Fibroblast of skin of scalp (primary cell): ENCODE results near the gene FBXL3.
"Not testable (repeated sequence)": the region's sequence is repeated elsewhere in the genome, so short reads cannot be mapped to it uniquely, and the experiment has no call there.

ENCODE experiments used
- DNase-seq: peaks from one replicate; pipeline ENCODE4 v3.0.0-alpha.2; 2013

The FBXL3 gene

GRCh38 chr13:77026255-77026860 lies 601 bp downstream of the FBXL3 start:
- peak; percentile 64 for DNase-seq

GRCh38 chr13:77022341-77022740 lies 4.6 kb downstream of the FBXL3 start:
- DNase-seq, result peak; percentile 49

- DNase-seq, result no peak
These were observed 7.2 kb downstream of the FBXL3 start for GRCh38 chr13:77019756-77020155.

DNA sequence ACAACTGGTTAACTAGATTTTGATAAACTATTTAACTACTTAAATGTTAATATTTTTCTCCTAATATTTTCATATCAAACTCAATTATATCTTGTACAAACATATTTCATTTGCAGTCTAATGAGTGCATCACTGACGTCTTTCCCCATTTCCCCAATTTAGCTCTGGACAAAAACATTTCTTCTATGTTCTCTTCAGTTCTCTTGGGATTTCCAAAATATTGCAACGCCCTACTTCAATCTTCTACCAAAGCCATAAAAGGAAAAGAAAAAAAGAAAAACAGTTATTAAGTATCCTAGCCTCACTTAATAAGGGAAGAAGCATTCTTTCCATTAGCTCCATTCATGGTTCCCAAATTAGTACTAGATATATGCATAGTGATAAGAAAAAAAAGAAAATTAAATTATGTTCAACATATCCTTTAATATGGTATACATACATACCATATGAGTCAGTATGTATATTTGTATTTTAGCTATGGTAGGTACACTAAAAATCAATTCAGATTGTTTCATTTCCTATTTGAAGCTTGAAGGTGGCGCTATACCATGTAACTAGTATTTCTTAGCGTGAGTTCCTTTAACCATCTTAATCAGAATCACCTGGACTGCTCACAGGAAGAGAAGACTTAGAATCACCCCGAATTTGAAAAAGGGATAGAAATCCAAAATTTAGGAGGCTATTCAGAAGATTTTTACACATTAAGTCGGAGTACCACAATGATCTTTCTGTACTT lies 9.9 kb downstream of the FBXL3 start:
- DNase-seq, result no peak

GRCh38 chr13:77016251-77016812 lies 10.6 kb downstream of the FBXL3 start:
- no peak for DNase-seq

DNA sequence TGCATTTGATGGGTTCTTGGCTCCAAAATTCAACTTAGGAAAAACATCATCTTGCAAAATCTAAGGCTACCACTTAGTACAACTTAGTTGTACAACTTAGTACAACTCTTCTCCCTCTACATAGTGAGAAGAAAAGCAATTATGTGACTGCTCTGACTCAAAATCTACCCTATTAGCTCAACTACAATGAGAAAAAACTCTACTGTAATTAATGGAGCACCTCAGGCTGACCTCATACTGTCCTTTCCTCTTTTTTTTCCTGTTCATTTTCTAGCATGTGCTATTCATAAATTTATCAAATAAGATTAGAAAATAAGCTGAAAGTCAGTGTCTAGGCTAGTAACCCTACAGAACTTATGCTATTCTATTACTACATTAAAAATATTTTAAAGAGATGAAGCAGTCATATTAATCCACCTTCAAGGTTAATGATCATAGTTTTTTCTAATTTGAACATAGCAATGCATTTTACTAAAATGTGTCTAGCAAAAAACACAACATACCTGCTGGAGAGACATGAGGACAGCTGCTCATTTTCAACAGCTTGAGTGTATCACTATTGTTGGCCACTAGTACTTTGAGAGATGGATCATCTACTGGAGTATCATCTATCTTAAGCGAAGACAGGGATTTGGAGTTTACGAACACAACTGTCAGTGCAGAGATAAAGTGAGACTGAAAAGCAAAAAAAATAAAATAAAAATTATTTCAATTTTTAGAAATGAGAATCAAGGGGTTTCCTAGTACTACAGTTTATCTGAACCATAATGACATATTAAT lies 11.9 kb downstream of the FBXL3 start:
- no peak for DNase-seq

DNA sequence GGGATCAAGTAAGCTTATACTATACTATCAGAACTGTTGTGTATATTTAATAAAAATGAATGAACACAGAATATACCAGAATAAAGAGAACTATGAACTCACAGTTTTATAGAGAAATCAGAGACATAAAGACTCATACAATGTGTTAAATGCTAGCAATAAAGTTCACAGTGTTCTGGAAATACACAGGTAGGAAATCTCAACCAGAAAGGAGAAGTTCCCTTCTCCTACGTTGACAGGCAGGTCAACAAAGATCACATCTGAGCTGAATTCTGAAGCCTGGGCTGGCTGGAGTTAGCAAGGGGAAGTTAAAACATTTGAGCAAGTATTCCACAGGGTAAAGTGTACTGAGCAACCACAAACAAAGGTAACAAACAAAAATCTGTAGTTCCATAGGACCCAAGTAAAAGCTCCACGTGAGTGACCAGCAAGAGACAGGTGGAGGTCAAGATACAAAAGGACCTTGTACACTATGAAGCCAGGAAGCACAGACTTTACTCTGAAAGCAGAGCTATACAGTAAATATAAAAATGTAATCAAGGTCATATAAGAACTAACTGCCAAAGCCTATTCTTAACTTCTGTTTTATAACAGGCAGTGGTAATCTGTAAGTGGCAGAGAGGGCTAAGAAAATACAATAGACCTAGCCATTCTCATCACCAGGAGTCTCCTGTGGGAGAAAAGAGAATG lies 13.0 kb downstream of the FBXL3 start:
- no peak for DNase-seq

DNA sequence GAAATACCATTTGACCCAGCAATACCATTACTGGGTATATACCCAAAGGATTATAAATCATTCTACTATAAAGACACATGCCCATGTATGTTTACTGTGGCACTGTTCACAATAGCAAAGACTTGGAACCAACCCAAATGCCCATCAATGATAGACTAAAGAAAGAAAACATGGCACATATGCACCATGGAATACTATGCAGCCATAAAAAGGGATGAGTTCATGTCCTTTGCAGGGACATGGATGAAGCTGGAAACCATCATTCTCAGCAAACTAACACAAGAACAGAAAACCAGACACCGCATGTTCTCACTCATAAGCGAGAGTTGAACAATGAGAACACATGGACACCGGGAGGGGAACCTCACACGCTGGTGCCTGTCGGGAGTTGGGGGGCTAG lies 17.2 kb downstream of the FBXL3 start:
- not testable (repeated sequence) for DNase-seq

DNA sequence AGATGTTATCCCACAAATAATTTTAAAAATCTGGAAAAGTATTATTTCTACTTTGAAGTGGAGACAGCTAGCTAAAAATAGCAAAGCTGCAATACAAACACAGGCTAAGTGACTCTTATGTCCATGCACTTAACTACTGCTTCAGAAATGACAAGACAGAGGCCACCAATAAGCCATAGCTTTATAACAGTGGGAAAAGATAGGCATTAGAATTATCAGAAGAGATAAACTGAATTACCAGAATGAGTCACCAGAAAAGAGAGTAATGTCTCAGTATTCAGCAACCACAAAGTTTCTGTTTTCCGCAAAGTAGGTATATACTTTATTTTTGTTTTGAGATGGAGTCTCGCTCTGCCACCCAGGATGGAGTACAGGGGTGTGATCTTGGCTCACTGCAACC lies 17.9 kb downstream of the FBXL3 start:
- no peak for DNase-seq

DNA sequence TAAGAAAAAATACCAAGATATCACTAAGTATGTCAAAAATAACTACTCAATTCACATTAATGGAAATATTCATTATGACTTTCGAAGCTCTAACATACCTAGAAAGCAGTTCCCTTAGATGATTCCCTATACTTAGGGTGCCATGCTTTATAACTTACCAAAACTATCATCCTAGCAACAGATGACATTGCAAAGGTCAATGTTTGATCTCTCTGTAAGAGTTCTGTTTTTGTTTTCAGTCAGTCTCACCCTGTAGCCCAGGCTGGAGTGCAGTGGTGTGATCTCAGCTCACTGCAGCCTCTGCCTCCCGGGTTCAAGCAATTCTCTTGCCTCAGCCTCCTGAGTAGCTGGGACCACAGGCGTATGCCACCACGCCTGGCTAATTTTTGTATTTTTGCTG lies 18.6 kb downstream of the FBXL3 start:
- DNase-seq, result not testable (repeated sequence)

DNA sequence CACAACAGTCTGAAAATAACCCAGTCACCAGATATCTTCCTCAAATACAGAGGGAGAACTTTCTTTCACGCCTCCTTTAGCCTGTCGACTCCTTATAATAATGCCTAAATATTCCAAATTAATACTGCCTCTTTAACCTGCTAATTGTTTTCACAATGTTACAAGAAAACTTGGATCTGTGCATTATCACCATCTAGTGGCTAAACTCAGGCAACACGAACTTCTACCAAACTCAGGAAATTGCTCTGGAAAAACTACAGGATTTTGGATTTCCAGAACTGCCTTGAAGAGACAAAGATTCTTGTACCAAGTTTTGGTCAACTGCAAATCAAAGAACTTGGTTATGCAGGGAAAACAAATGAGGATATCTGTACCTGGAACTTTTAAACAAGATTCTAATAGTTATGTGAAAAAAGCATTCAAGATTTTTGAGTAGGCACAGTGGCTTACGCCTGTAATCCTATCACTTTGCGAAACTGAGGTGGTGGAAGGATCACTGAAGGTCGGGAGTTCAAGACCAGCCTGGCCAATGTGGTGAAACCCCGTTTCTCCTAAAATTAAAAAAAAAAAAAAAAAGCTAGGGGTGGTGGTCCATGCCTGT lies 24.3 kb downstream of the FBXL3 start:
- peak; percentile 27 for DNase-seq

DNA sequence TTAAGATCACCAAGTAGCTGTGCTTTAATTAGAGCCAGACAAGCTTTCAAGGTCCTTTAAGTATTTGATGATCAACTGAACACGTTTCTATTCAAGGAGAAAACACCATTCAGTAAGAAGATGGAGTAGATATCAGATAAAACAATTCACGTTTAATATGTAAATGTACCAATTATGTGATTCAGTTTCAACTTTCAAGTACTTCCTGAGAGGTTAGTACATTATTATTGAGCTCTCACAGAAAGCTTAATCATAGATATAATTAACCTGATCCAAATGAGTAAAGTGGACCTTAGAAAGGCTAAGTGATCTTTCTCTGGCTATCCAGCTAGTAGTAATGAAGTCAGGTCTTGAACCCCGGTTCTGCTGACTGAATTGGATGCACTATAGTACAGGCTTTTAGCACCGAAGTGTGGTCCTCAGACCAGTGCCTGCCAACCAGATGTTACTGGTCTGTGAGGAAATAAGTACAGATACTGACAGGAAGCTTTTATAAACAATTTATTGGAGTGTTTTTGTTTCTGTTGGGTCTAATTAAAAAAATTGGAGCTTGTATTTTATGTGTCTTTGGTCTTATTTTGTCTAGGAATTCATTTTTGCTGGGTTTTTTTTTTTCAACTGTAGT lies 24.9 kb downstream of the FBXL3 start:
- no peak for DNase-seq

DNA sequence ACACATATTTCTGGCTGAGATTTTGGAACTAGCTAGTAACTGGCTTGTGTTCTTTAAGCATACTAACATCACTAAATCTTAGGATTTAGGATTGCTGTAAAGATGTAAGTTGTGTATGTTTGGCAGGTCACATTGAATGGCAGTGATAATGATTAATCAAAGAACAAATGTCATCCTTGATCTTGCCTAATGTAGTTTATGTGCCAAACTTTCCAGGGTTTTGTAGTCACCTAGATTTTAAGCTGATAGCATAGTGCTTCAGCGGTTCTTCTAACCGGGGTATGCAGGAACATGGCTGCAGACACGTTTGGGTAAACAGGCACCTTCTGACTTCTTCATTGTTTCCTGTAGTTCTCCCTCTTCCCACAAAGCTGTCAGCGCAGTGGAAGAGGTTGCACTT lies 25.4 kb downstream of the FBXL3 start:
- DNase-seq, result no peak

- DNase-seq, result no peak
These were observed 26.5 kb downstream of the FBXL3 start for GRCh38 chr13:77000475-77000874.

GRCh38 chr13:76994281-76994680 lies 32.7 kb downstream of the FBXL3 start:
- DNase-seq, result no peak

DNA sequence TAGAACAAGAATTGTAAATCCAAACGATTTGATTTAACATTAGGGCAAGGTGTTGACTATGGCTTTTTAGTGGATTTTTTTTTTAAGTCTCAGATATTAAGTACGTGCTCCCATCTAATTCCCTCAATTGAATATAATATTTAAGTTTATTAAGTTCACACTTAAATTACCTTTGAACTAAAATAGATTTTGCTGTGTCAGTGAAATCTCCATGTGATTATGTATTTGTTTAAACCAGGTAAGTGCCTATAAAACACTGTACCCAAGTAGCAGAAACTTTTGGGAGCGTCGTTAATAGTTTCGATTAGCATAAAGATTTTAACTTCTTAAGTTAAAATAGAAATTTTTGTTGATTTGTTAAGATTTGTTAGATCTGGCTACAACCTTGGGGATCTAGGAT lies 33.5 kb downstream of the FBXL3 start:
- no peak for DNase-seq

- no peak for DNase-seq
These were observed 33.9 kb downstream of the FBXL3 start for GRCh38 chr13:76993021-76993420.

GRCh38 chr13:76992548-76993001 lies 34.4 kb downstream of the FBXL3 start:
- DNase-seq, result peak; percentile 12

DNA sequence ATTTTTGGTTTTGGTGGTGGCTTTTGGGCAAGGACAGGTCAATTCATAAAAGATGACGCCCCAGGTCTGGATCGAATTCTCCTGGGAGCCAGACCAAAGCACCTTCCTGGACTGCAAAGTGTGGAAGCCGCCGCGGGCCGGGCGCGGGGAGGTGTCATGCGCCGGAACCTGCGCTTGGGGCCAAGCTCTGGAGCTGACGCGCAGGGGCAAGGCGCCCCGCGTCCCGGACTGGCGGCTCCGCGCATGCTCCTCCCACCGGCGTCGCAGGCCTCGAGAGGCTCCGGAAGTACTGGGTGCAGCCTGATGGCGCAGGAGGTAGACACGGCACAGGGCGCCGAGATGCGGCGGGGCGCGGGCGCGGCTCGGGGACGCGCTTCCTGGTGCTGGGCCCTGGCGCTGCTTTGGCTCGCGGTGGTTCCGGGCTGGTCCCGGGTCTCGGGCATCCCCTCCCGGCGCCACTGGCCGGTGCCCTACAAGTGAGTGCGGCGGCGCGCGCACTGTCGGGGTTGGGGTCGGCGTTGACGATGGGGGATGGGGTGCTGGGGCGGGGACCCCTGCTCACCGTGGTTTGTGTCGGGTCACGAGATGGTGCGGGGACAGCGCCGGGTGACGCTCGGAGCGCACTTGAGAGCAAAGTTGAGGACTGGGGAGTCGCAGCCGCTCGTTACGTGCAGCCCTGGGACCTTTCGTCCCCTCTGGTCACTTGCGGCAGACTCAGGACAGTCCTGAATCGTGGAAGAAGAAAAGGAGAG lies 35.0 kb downstream of the FBXL3 start, which contains the start of gene CLN5:
TSS of gene CLN5 (plus strand) at position 286 of the 752 bp plus-strand sequence. CDS start at position 304, 18 bp downstream.
- DNase-seq, result peak; percentile 93

DNA sequence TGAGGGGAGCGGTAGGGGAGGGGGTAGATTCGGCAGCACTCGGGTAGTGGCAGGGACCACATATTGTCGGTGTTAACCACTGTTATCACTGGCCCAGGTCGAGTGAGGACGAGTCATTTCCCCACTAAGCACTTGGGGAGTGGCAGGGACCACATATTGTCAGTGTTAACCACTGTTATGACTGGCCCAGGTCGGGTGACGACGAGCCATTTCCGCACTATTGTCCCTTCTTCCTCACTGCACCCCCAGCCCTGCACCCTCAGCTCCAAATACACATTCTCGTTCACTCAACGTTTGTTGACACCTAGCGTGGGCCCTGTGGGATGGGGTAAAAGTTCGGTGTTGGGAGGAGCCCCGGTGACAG lies 35.5 kb downstream of the FBXL3 start:
- peak; percentile 7 for DNase-seq

- no peak for DNase-seq
These were observed 43.3 kb downstream of the FBXL3 start for GRCh38 chr13:76983676-76984075.
